ENCODE results near the gene COASY.

Gene COASY

DNA sequence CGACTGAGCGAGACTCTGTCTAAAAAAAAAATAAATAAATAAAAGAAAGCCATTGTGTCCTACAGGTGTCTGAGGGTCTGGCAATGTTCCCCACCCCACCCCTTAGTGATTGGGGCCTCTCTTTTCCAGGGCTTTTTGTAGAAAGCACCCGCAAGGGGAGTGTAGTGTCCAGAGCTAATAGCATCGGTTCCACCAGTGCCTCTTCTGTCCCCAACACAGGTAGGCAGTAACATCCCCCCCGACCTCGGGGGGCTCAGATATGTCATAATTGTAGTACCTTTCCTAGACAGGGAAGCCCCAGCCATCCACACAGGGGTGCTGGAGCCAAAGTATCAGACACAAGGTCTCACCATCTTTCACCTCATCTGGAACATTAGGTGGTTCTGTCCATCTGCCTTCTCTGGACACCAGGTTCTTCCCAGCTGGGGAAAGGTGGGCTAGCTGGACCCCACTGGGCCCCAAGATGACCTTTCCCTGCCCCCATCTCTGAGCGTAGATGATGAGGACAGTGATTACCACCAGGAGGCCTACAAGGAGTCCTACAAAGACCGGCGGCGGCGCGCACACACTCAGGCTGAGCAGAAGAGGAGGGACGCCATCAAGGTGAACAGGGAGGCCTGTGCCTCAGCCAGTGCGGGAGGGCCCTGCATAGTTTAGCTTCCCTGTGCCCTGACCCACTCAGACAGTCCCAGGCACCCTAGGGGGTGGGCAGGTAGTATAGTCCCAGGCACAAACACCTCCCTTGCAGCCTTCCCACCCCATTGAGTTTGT, 6.6 kb downstream of the COASY start:
- no peak for ATAC-seq (ENCODE audit: insufficient read depth, low read depth)
- Histone ChIP-seq H3K27me3 (ENCODE audit: insufficient read depth, low read length, poor library complexity) (no peaks in the 10 kb centered on the region), H3K27ac (ENCODE audit: low read length) (0 out of 2 replicates have a peak overlapping the region, but pooled peaks have one; percentile 26), H2AFZ (ENCODE audit: low read depth, low read length) (no peak overlapping the region), H3K9me3 (ENCODE audit: insufficient read depth, low read length, severe bottlenecking) (no peaks in the 10 kb centered on the region), H3K79me2 (ENCODE audit: insufficient read depth, low read length) (peaks cover 74% of the 10 kb centered on the region), H4K20me1 (ENCODE audit: insufficient read depth, low read length) (peaks cover 22% of the 10 kb centered on the region; the same call in 1 of the 2 replicates), H3K4me1 (ENCODE audit: insufficient read depth, low read length) (peaks cover 66% of the 10 kb centered on the region), H3K36me3 (ENCODE audit: insufficient read depth, low read length) (peaks cover 92% of the 10 kb centered on the region), H3K4me2 (ENCODE audit: insufficient read depth, low read length) (peak overlapping the region; percentile 95), H3K9ac (ENCODE audit: low read depth, low read length) (peak overlapping the region; percentile 17; the same call in 1 of the 2 replicates), H3K4me3 (ENCODE audit: low read depth in 1 of 2, low read length in 2 of 2) (peak overlapping the region in 1 of 2 experiments; percentile 36; a peak in 1 of 4 replicates)
- no peak for DNase-seq
- no peak for TF ChIP-seq EZH2 (IDR thresholded peaks at IDR 0.05; ENCODE audit: borderline replicate concordance, low read depth, low read length, severe bottlenecking)
- TF ChIP-seq, protein P1, sequence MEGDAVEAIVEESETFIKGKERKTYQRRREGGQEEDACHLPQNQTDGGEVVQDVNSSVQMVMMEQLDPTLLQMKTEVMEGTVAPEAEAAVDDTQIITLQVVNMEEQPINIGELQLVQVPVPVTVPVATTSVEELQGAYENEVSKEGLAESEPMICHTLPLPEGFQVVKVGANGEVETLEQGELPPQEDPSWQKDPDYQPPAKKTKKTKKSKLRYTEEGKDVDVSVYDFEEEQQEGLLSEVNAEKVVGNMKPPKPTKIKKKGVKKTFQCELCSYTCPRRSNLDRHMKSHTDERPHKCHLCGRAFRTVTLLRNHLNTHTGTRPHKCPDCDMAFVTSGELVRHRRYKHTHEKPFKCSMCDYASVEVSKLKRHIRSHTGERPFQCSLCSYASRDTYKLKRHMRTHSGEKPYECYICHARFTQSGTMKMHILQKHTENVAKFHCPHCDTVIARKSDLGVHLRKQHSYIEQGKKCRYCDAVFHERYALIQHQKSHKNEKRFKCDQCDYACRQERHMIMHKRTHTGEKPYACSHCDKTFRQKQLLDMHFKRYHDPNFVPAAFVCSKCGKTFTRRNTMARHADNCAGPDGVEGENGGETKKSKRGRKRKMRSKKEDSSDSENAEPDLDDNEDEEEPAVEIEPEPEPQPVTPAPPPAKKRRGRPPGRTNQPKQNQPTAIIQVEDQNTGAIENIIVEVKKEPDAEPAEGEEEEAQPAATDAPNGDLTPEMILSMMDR (IDR thresholded peaks at IDR 0.05; ENCODE audit: borderline replicate concordance, extremely low read depth, low read length, poor library complexity, severe bottlenecking) = no peak

DNA sequence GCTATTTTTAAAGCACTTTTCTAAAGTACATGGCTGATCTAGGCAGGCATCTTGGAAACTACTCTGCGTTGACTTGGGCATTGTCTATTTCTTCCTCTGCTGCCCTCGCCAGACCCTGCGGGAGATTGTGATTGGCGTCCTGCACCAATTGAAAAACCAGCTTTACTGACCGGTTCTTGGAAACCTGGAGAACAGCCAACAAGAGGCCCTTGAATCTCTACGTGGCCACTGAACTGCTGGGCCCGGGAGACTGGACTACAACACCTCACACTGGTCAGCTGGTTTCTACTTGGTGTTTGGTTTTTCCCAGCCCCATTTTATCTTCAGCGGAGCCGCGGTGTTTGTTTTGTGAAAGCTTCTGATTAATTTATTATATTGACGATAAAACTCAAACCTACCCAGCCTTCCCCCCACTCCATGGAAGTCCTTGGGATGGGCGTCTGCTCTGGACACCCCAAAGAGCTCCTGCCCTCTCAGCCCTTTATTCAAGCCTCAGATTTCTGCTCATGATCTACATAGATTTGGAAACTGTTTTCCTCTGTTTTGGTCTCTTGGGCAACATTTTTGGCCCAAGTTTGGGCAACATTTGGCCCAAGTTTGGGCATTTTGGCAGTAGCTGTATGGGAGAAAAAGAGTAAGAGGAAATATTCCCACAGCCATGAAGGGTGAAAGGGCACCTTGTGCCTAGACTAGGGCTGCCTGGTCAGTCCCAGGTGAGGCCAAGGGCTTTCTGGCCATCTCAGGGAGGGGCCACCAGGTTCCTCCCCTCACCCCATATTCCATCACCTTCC, 9.7 kb downstream of the COASY start:
- no peak overlapping the region for H3K27ac ChIP-seq (ENCODE audit: low read length)
- no peaks in the 10 kb centered on the region for H3K27me3 ChIP-seq (ENCODE audit: insufficient read depth, low read length, poor library complexity)
- no peaks in the 10 kb centered on the region for H3K9me3 ChIP-seq (ENCODE audit: insufficient read depth, low read length, severe bottlenecking)
- peak overlapping the region; percentile 5; the same call in 1 of the 2 replicates for H3K4me2 ChIP-seq (ENCODE audit: insufficient read depth, low read length)
- peaks cover 22% of the 10 kb centered on the region; the same call in 1 of the 2 replicates for H4K20me1 ChIP-seq (ENCODE audit: insufficient read depth, low read length)
- ATAC-seq (ENCODE audit: insufficient read depth, low read depth) = no peak
- H3K36me3 ChIP-seq (ENCODE audit: insufficient read depth, low read length) = peaks cover 87% of the 10 kb centered on the region
- no peak overlapping the region for H3K9ac ChIP-seq (ENCODE audit: low read depth, low read length)
- no peak overlapping the region for H2AFZ ChIP-seq (ENCODE audit: low read depth, low read length)
- DNase-seq = no peak
- no peak for TF ChIP-seq EZH2 (IDR thresholded peaks at IDR 0.05; ENCODE audit: borderline replicate concordance, low read depth, low read length, severe bottlenecking)
- TF ChIP-seq, protein P1 (IDR thresholded peaks at IDR 0.05; ENCODE audit: borderline replicate concordance, extremely low read depth, low read length, poor library complexity, severe bottlenecking) = no peak
- peaks cover 62% of the 10 kb centered on the region for H3K4me1 ChIP-seq (ENCODE audit: insufficient read depth, low read length)
- no peak overlapping the region for H3K4me3 ChIP-seq (ENCODE audit: low read depth in 1 of 2, low read length in 2 of 2)
- H3K79me2 ChIP-seq (ENCODE audit: insufficient read depth, low read length) = peaks cover 85% of the 10 kb centered on the region

DNA sequence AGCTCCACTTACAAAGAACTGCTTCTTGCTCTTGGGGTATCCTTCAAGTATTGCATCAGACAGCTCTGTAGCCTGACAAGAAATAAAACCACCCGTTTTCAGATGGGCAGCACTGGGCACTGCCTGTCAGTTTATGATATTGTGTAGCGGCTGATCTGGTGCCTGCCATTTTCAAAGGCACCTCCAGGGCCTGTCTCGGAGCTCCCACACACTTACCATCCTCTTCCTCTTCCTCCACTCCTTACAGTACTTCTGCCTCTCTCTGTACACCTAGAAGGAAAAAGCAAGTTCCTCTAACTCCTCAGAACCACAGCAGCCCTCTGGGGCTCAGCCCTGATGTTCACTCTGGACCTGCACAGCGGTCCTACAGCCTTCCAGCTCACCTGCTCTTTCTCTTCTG, 11.1 kb downstream of the COASY start:
- no peaks in the 10 kb centered on the region for H3K9me3 ChIP-seq (ENCODE audit: insufficient read depth, low read length, severe bottlenecking)
- H3K4me3 ChIP-seq (ENCODE audit: low read depth in 1 of 2, low read length in 2 of 2) = no peak overlapping the region
- H3K4me2 ChIP-seq (ENCODE audit: insufficient read depth, low read length) = no peak overlapping the region
- TF ChIP-seq, protein P1 (IDR thresholded peaks at IDR 0.05; ENCODE audit: borderline replicate concordance, extremely low read depth, low read length, poor library complexity, severe bottlenecking) = no peak
- no peak for TF ChIP-seq EZH2 (IDR thresholded peaks at IDR 0.05; ENCODE audit: borderline replicate concordance, low read depth, low read length, severe bottlenecking)
- 0 out of 2 replicates have a peak overlapping the region, but pooled peaks have one; percentile 26 for H3K27ac ChIP-seq (ENCODE audit: low read length)
- H4K20me1 ChIP-seq (ENCODE audit: insufficient read depth, low read length) = peaks cover 19% of the 10 kb centered on the region; the same call in 1 of the 2 replicates
- peaks cover 61% of the 10 kb centered on the region for H3K4me1 ChIP-seq (ENCODE audit: insufficient read depth, low read length)
- ATAC-seq (ENCODE audit: insufficient read depth, low read depth) = no peak
- H2AFZ ChIP-seq (ENCODE audit: low read depth, low read length) = no peak overlapping the region
- H3K27me3 ChIP-seq (ENCODE audit: insufficient read depth, low read length, poor library complexity) = no peaks in the 10 kb centered on the region
- no peak for DNase-seq
- H3K79me2 ChIP-seq (ENCODE audit: insufficient read depth, low read length) = peaks cover 88% of the 10 kb centered on the region
- H3K36me3 ChIP-seq (ENCODE audit: insufficient read depth, low read length) = peaks cover 78% of the 10 kb centered on the region
- no peak overlapping the region for H3K9ac ChIP-seq (ENCODE audit: low read depth, low read length)

All from DND-41 (cell line).